ENCODE measurements around the gene MCOLN1. TPM values are rescaled to one million over a fixed set of nuclear protein-coding genes. Genes with fewer than 3 reads are reported as not detected.

Gene MCOLN1
- total and polyA plus RNA-seq, 2 donors (not counting 3 experiments of a cell fraction or from before 2014, with no cell fraction given) = 23.0 to 60.9 TPM

GRCh38 chr19:7509625-7510024 lies 12.8 kb upstream of the MCOLN1 start:
- H3K4me3 ChIP-seq (replicated peaks in 1 of 3; ENCODE audit: insufficient read depth in 1 of 3, low read depth in 1 of 3, low read length in 3 of 3) = no peak overlapping the region
- DNase-seq (ENCODE audit: low read depth, low spot score) (no peak), FAIRE-seq (no peak)
- H3K27me3 ChIP-seq (ENCODE audit: control insufficient read depth in 2 of 2, insufficient read depth in 2 of 2, low read length in 2 of 2) = peaks cover 0 to 3% of the 10 kb centered on the region in 2 experiments
- no peaks in the 10 kb centered on the region for H3K79me2 ChIP-seq (ENCODE audit: control insufficient read depth, insufficient read depth, low read length)
- dilution Hi-C loops (cut with MboI; ENCODE audit: extremely low pct_ligation_motif_present, low sequenced_read_pairs) = no loop called here
- H3K9me3 ChIP-seq (replicated peaks; ENCODE audit: control insufficient read depth, insufficient read depth, low read length) = no peaks in the 10 kb centered on the region
- no peak overlapping the region for H3K27ac ChIP-seq (ENCODE audit: insufficient read depth, low read depth, low read length)
- no peaks in the 10 kb centered on the region for H3K9me1 ChIP-seq (replicated peaks; ENCODE audit: control insufficient read depth, extremely low read depth, insufficient read depth, low read length)
- BruUV-seq (replicated peaks) = no TSS peak
- no peaks in the 10 kb centered on the region for H3K4me1 ChIP-seq (ENCODE audit: control insufficient read depth, extremely low read depth, insufficient read depth, low read length)
- no peak overlapping the region for H3K9ac ChIP-seq (replicated peaks; ENCODE audit: extremely low read depth, insufficient read depth, low read length)
- H3K4me2 ChIP-seq (ENCODE audit: insufficient read depth, low read length) = no peak overlapping the region
- H2AFZ ChIP-seq (ENCODE audit: low read depth, low read length) = no peak overlapping the region
- intact Hi-C loops (cut with micrococcal nuclease) = no loop called here
- ChIA-PET CTCF (interaction anchor here (2.4 kb wide), 1 partner anchor 12 kb away, joined by 9 read pairs; a partner anchor contains a TSS), POLR2A (no interaction called here)
- no peaks in the 10 kb centered on the region for H3K36me3 ChIP-seq (ENCODE audit: control insufficient read depth in 2 of 2, extremely low read depth in 1 of 2, insufficient read depth in 2 of 2, low read length in 2 of 2)
- H4K20me1 ChIP-seq (replicated peaks; ENCODE audit: control insufficient read depth, extremely low read depth, insufficient read depth, low read length) = no peaks in the 10 kb centered on the region
- TF ChIP-seq EZH2 (IDR thresholded peaks at IDR 0.05; ENCODE audit: borderline replicate concordance, low read depth, low read length, severe bottlenecking) (no peak), MAX (IDR thresholded peaks at IDR 0.05; ENCODE audit: insufficient read depth, insufficient read length) (no peak), MYC (IDR thresholded peaks at IDR 0.05; ENCODE audit: low read depth, low read length) (no peak), CTCF (IDR thresholded peaks at IDR 0.05; ENCODE audit: extremely low read depth in 1 of 2, insufficient read depth in 1 of 2, low read depth in 1 of 2, low read length in 2 of 2) (no peak), POLR2A (IDR thresholded peaks at IDR 0.05; ENCODE audit: low read depth, low read length) (no peak), FOS (IDR thresholded peaks at IDR 0.05; ENCODE audit: borderline replicate concordance, insufficient read depth, low read length) (no peak), POLR2AphosphoS5 (IDR thresholded peaks at IDR 0.05; ENCODE audit: insufficient read depth, low read depth, low read length) (no peak)
